ENCODE results near the gene PLEKHJ1. TPM values are rescaled to one million over a fixed set of nuclear protein-coding genes. Genes with fewer than 3 reads are reported as not detected.

Gene PLEKHJ1
- total and polyA plus RNA-seq, 7 donors = 40.7 to 255 (median 57.3) TPM

DNA sequence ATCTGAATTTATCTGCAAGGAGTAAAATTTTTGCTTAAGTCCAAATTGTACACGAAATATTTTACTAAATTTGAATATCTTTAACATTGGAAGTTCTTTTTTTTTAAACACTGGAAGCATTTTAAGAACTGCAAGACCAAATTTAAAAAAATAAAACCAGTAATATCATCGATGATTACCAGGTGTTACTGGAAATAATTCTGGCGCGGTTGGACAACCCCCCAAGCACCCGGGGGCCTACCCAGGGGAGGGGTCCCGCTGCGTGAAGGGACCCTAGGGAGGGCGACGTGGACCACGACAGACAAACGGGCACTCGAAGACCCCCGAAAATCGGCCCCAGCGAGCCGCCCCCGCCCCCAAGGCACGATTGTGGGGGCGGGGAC lies 32.7 kb upstream of the PLEKHJ1 start:
- 2% methylated on average over 19 of the region's 19 CpGs for WGBS, 2 donors
- no peaks in the 10 kb centered on the region for H3K27me3 ChIP-seq
- peaks cover 0 to 48% (median 44%) of the 10 kb centered on the region in 4 donors for H3K4me1 ChIP-seq
- peak overlapping the region; percentile 44 to 94 (median 78) for H3K4me3 ChIP-seq
- TF ChIP-seq EP300 (IDR thresholded peaks at IDR 0.05) (no peak), POLR2A (IDR thresholded peaks at IDR 0.05) (no peak), POLR2AphosphoS5 (IDR thresholded peaks at IDR 0.05) (no peak)
- TF ChIP-seq, protein P1, sequence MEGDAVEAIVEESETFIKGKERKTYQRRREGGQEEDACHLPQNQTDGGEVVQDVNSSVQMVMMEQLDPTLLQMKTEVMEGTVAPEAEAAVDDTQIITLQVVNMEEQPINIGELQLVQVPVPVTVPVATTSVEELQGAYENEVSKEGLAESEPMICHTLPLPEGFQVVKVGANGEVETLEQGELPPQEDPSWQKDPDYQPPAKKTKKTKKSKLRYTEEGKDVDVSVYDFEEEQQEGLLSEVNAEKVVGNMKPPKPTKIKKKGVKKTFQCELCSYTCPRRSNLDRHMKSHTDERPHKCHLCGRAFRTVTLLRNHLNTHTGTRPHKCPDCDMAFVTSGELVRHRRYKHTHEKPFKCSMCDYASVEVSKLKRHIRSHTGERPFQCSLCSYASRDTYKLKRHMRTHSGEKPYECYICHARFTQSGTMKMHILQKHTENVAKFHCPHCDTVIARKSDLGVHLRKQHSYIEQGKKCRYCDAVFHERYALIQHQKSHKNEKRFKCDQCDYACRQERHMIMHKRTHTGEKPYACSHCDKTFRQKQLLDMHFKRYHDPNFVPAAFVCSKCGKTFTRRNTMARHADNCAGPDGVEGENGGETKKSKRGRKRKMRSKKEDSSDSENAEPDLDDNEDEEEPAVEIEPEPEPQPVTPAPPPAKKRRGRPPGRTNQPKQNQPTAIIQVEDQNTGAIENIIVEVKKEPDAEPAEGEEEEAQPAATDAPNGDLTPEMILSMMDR (IDR thresholded peaks at IDR 0.05) = no peak
- peaks cover 0 to 19% (median 13%) of the 10 kb centered on the region in 4 donors for H3K36me3 ChIP-seq
- no peaks in the 10 kb centered on the region for H3K9me3 ChIP-seq
- no peak for DNase-seq
- intact Hi-C loops (cut with DNase I) = loop anchor here (1.0 kb wide), 2 partner anchors 33 to 106 kb away; partner anchors contain the start of genes DOT1L, PLEKHJ1 and SF3A2
- H3K27ac ChIP-seq = peak overlapping the region; percentile 98 to 99 (median 98)

DNA sequence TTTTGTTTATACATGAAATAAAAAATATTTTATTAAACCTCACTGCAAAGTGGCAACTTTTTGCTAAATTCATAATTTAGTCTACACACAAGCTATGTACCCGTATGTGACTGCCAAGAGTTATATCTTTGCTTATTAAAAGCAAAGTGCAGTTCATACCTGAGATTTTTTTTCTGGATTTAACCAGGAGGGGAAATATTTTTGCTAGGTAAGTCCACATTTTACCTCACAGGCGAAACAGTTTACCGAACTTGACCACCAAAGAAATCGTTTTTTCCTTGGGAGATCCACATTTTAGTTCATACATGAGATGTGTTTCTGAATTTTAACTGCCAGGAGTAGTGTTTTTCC lies 32.3 kb upstream of the PLEKHJ1 start:
- 87 to 89% methylated on average over 4 of the region's 4 CpGs for WGBS, 2 donors
- peaks cover 0 to 44% (median 40%) of the 10 kb centered on the region in 4 donors for H3K4me1 ChIP-seq
- no peaks in the 10 kb centered on the region for H3K9me3 ChIP-seq
- H3K27ac ChIP-seq = peak overlapping the region; percentile 98 to 99 (median 98)
- H3K4me3 ChIP-seq = peak overlapping the region in 3 of 4 donors; percentile 44 to 94 (median 89)
- H3K27me3 ChIP-seq = no peaks in the 10 kb centered on the region
- intact Hi-C loops (cut with DNase I) = no loop called here
- no peak for TF ChIP-seq POLR2AphosphoS5 (IDR thresholded peaks at IDR 0.05)
- TF ChIP-seq, protein P1 (IDR thresholded peaks at IDR 0.05) = no peak
- TF ChIP-seq EP300 (IDR thresholded peaks at IDR 0.05) = no peak
- TF ChIP-seq POLR2A (IDR thresholded peaks at IDR 0.05) = no peak
- no peak for DNase-seq
- H3K36me3 ChIP-seq = peaks cover 0 to 19% (median 13%) of the 10 kb centered on the region in 4 donors

DNA sequence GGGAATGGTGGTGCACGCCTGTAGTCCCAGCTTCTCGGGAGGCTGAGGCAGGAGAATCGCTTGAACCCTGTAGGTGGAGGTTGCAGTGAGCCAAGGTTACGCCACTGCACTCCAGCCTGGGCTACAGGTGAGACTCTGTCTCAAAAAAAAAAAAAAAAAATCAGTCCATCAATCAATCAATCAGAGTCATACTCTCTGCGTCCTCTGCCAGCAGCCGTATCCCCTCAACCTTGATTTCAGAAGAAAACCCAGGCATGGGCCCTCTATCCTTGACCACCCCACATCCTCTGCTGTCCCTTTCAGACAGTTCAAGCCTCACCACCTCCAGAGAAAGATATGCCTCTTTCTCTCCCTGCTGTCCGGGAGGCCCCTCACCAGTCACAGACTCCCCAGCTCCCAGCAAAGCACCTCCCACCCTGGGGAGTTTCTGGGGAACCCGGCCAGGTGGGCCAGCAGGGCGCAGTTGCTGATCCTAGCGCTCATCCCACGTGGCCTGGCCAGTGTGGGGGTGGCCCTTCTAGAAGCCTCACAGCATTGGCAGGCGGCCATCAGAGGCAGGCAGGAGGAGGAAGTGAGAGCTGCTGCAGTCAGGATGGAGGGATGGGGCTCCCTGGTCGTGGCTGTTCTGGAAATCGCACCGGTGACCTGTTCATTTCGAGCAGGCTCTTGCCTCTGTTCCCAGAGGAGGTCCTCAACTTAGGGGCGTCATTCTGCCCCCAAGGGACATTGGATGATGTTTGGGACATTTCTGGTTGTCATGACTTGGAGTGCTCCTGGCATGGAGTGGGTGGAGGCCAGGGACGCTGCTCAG lies 30.3 kb upstream of the PLEKHJ1 start:
- TF ChIP-seq POLR2AphosphoS5 (IDR thresholded peaks at IDR 0.05) = peak in 1 of 4 donors; percentile 55
- TF ChIP-seq EP300 (IDR thresholded peaks at IDR 0.05) = no peak
- Histone ChIP-seq H3K4me1 (peaks cover 0 to 24% (median 20%) of the 10 kb centered on the region in 4 donors), H3K4me3 (no peak overlapping the region), H3K27ac (peak overlapping the region; percentile 34 to 61 (median 54)), H3K36me3 (peaks cover 0 to 1% (median under 1%) of the 10 kb centered on the region in 4 donors), H3K9me3 (no peaks in the 10 kb centered on the region), H3K27me3 (no peaks in the 10 kb centered on the region)
- intact Hi-C loops (cut with DNase I) = no loop called here
- 37 to 44% methylated on average over 18 of the region's 18 CpGs for WGBS, 2 donors
- DNase-seq = peak; percentile 94

GRCh38 chr19:2261438-2262172 lies 25.5 kb upstream of the PLEKHJ1 start:
- no peak overlapping the region for H3K4me3 ChIP-seq
- no peak for DNase-seq
- no peak overlapping the region for H3K27ac ChIP-seq
- TF ChIP-seq, protein P1 (IDR thresholded peaks at IDR 0.05) = peak in 2 of 4 experiments; percentile 28
- no peak for TF ChIP-seq EP300 (IDR thresholded peaks at IDR 0.05)
- intact Hi-C loops (cut with DNase I) = no loop called here
- H3K9me3 ChIP-seq = no peaks in the 10 kb centered on the region
- peaks cover 0 to 8% (median 5%) of the 10 kb centered on the region in 4 donors for H3K4me1 ChIP-seq
- 70 to 72% methylated on average over 7 of the region's 7 CpGs for WGBS, 2 donors
- no peaks in the 10 kb centered on the region for H3K27me3 ChIP-seq
- no peaks in the 10 kb centered on the region for H3K36me3 ChIP-seq

DNA sequence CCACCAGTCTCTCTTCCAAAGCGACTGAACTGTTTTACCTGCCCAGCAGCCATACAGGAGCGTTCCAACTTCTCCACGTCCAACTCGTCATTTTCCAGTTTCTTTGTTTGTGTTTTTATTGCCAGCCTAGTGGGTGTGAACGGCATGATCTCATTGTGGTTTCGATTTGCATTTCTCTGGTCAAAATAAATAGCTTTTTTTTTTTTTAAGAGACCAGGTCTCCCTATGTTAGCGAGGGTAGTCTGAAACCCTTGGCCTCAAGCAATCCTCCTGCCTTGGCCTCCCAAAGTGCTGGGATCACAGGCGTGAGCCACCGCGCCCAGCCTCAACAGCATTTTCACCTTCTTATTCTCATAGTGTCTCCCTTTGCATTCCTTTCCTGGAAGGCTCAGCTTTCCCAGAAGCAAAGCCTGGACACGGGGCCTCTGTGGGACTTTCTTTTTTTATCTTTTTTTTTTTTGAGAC lies 24.2 kb upstream of the PLEKHJ1 start:
- no peak overlapping the region for H3K27ac ChIP-seq

More for the DNA sequence above, 24.2 kb upstream of the PLEKHJ1 start:
- no peaks in the 10 kb centered on the region for H3K4me1 ChIP-seq
- no peaks in the 10 kb centered on the region for H3K27me3 ChIP-seq
- TF ChIP-seq, protein P1 (IDR thresholded peaks at IDR 0.05) = no peak
- no peak for TF ChIP-seq POLR2AphosphoS5 (IDR thresholded peaks at IDR 0.05)
- TF ChIP-seq EP300 (IDR thresholded peaks at IDR 0.05) = no peak
- no peak for TF ChIP-seq POLR2A (IDR thresholded peaks at IDR 0.05)
- H3K36me3 ChIP-seq = no peaks in the 10 kb centered on the region
- intact Hi-C loops (cut with DNase I) = no loop called here
- no peak for DNase-seq
- WGBS, 2 donors = 20 to 57% methylated on average over 11 of the region's 11 CpGs
- no peak overlapping the region for H3K4me3 ChIP-seq
- no peaks in the 10 kb centered on the region for H3K9me3 ChIP-seq

Data from sigmoid colon (tissue), 7 donors.